GM19099 (cell line): ENCODE measurements around the gene VIPR2.

Experiments
- POLR2A ChIP-seq: IDR thresholded peaks from 3 replicates; pipeline ENCODE4 v1.6.1; 2011; ENCODE audit warnings: low read depth; ENCODE audit not compliant: insufficient read length; ENCODE audit errors: extremely low read depth

Gene VIPR2

DNA sequence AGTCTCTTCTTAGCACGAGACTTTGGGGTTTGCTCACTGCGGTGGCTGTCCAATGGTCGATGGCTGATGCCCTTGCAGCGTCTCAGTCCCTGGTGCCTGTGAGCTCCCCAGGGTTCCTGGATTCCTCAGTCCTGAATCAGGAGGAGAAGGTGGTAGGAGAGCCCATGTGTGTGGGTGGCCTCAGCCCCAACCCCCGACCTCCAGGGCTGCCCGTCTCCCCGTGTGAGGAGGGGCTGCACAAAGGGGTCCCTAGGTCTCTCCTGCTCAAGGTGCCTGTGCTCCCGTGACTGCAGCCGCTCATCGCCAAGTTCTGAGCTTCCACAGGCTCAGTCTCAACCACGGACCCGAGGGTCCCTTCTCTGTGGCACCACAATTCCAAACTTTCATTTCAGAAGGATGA lies 142.9 kb downstream of the VIPR2 start:
- no peak for TF ChIP-seq POLR2A

DNA sequence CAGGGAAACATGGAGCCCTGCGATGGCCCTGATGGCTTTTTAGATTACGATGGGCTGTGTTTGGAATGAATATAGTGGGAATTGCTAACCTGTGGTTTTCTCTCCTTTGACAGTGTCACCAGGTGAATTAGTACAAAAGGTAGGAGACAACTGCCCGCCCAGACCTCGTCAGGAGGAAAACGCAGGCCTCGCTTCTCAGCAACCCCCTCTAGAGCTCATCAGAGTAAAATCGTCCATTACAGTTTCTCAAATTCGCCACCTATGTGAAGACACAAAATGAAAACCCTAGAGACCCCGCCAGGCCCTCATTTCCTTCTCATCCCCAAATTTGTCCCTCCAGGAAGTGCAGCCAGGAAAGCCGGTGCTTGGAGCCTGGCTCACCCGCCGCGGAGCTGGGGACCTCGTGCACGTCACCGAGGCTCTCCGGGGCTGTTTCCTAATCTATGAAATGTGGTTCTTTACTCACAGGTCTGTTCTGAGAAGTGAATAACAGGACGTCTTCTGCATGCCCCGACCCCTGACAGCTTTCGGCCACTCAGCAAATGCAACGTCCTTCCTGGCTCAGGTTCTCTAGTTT lies 143.7 kb downstream of the VIPR2 start:
- no peak for TF ChIP-seq POLR2A

DNA sequence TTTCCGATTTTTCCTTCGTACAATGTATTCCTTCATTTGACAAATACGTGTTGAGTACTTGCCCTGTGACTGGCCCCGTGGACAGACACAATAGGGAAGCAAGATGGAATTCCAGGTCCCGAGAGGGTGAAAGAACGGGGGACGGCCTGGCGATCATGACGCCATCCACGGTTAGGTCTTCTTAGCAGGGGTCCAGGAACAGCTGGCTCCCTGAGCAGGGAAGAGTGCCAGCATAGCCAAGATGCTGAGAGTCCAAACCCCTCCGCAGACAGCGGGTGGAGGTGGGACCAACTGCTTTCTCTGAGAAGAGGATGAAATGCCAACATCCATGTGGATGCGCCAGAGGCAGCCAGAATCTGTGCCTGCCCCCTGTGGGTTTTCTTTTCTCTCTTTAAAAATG lies 144.6 kb downstream of the VIPR2 start:
- no peak for TF ChIP-seq POLR2A

DNA sequence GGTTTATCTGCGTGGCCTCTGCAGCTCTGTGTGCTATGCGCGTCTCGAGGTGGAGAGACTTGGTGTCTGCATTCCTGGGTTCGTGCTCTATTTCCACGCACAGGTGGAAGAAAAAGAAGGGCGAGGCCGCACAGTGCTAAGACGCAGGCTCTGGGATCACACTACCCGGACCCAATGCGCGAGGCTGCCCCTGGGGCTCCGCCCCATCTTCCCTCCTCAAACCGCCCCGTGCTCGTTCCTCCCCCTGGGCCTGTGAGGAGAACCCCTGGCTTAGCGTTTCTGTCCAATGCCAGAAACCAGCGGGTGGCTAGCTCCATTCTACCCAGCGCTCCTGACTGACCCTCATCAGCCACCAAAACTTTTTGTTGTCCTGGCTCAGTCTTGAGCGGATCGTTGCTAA lies 145.2 kb downstream of the VIPR2 start:
- no peak for TF ChIP-seq POLR2A

DNA sequence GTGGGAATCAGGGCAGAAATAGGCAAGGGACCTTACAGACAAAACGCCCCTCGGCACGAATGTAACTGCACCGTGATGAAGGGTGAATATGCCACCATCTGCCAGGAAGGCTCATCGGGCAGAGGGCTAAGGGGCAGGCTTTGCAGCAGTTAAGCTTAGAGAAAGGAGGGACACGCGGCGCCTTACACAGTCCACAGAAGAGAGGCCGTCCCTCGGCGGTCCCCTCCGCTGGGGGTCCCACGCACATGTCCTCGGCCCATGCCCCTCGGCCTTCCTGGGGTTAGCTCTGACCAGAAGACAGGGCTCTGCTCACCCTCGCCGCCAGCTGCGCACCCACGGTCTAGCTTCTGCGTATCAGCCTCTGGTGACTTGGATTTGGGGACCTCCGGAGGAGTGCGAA lies 147.2 kb downstream of the VIPR2 start:
- no peak for TF ChIP-seq POLR2A

DNA sequence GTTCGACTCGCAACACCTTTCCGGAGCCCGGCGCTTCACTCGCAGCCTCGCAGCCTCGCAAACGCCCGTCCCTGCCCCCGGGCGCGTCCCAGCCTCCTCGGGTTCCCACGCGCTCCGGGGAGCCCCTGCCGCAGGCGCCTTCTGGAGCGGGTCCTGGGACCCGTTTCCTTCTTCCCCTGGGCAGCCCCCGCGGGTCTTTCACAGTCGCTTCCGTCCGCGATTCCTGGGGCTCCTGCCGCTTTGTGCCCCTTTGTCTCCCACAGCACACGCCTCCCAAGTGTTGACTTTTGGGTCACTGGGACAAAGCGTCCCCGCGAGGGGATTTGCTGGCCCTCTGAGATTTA lies 147.6 kb downstream of the VIPR2 start:
- TF ChIP-seq POLR2A: no peak

DNA sequence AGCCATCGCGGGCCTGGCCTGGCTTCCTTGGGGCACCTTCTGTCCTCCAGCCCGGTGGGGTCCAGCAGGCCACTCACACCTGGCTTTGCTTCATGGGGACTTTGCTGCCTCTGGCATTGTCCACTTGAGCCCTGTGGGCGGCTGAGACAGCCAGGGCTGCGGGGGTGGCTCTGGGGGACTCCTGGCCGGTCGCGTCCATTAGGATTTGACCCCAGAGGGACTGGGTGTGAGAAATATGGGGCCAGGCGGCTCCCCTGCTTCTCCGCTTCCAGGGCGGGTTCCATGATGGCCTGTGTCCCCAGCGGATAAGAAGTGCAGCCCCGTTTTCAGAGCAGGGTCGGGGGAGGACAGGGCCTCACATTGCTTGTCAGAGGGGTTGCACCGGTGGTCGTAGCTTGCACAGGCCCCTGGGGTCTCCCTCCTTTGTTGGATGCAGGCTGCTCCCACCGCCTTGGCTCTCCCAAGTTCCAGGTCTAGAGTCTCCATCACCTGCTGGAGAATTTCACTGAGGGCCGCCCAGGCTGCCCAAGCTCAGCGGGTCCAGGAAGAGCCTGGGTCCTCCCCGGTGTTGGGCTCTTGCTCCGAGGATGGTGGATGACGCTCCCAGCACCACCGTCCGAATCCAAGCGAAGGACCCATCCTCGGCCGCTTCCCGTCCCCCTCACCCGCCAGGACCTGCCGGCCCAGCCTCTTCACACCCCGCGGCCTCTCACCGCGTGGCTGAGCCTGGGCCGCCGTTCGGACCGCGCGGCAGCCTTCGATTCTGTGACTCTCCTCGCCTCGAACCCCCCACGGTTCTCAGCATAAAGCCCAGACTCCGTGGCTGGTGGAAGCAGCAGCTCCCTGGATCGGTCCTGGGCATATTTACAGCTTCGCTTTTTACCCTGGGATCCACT lies 148.2 kb downstream of the VIPR2 start:
- no peak for TF ChIP-seq POLR2A

- no peak for TF ChIP-seq POLR2A
These were observed 149.2 kb downstream of the VIPR2 start for GRCh38 chr7:158995514-158995913.

DNA sequence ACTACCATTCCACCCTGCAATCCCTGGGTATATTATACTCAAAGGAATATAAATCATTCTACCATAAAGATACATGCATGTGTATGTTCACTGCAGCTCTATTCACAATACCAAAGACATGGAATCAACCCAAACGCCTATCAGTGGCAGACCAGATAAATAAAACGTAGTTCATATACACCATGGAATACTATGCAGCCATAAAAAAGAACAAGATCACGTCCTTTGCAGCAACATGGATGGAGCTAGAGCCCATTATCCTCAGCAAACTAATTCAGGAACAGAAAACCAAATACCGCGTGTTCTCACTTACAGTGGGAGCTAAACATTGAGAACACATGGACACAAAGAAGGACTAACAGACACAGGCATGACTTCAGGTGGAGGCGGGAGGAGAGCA lies 150.0 kb downstream of the VIPR2 start:
- no peak for TF ChIP-seq POLR2A

- no peak for TF ChIP-seq POLR2A
These were observed 151.1 kb downstream of the VIPR2 start for GRCh38 chr7:158993591-158993990.

- TF ChIP-seq POLR2A: no peak
These were observed 151.9 kb downstream of the VIPR2 start for GRCh38 chr7:158992759-158993158.

DNA sequence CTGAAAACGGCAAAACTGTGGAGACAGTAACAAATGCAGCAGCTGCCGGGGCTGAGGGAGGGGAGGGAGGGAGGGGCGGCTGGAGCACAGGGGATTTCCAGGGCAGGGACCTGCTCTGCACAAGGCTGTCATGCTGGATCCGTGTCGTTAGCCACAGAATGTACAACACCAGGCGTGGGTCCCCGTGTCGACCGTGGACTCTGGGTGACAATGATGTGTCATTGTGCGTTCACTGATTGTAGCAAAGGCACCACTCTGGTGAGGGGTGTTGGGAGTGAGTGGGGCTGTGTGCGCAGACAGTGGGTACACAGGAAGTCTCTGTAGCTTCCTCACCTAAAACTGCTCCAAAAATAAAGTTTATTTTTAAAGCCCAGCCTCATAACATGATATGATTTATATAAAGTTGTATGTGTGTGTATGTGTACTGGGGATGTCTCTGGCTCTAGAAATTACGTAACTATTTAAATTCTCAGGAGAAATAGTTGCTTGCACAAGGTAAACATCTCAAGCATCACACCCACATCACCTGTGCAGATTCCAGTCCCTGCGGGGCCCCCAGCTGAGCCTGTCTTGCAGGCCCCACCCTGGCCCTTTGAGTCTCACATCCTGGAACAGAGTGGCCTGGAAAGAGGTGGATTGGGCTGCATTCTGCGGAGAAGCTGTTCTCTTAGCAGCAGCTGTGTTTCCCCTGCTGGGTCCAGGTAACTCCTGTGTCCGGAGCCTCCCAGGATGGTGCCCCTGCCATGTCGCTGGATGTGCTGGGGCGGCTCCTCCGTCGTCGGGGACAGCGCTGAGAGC lies 152.6 kb downstream of the VIPR2 start:
- TF ChIP-seq POLR2A: no peak

DNA sequence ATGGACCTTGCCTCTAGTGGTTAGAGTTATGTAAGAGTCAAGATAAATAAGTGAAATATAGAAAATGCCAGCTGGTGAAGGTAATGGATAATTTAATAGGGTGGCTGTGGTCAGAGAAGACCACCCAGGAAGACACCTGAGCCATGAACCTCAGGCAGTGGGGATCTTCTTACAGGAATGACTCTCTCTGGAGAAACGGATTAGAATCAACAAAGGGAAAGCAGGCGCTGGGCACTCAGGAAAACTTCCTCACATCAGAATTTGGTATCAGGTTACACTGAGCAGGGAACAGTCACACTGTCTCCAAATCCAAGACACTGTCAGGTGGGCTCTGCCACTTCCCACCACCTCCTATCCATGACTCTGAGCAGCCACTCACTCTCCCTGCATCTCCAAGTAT lies 155.7 kb downstream of the VIPR2 start:
- TF ChIP-seq POLR2A: no peak

DNA sequence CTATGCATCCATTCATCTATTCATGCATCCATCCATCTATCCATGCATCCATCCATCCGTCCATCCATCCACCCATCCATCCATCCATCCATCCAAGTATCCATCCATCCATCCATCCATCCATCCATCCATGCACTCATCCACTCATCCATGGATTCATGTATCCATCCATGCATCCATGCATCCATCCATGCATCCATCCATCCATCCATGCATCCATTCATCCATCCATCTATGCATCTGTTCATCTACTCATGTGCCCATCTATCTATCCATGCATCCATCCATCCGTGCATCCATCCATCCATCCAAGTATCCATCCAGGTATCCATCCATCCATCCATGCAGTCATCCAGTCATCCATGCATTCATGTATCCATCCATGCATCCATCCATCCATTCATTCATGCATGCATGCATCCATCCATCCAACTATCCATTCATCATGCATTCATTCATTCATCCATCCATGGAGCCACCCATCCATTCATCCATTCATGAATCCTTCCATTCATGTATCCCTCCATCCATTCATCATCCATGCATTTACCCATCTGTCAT lies 156.3 kb downstream of the VIPR2 start:
- no peak for TF ChIP-seq POLR2A

GRCh38 chr7:158987691-158988090 lies 157.0 kb downstream of the VIPR2 start:
- TF ChIP-seq POLR2A: no peak
